ENCODE data around the gene NINL.
"Not testable (repeated sequence)": the region's sequence is repeated elsewhere in the genome, so short reads cannot be mapped to it uniquely, and the experiment has no call there.

NINL gene

GRCh38 chr20:25601659-25602058, 16.3 kb upstream of the NINL start:
- TF ChIP-seq CTCF (IDR thresholded peaks at IDR 0.05; ENCODE audit: low read depth, low read length, missing control alignments) = no peak
- no peaks in the 10 kb centered on the region for H3K27me3 ChIP-seq (replicated peaks)
- in situ Hi-C loops (cut with HindIII; ENCODE audit: low pct_ligation_motif_present, low sequenced_read_pairs) = no loop called here
- H3K27ac ChIP-seq = no peak overlapping the region
- H3K36me3 ChIP-seq (replicated peaks) = no peaks in the 10 kb centered on the region
- no peak overlapping the region for H3K4me3 ChIP-seq (ENCODE audit: low read depth, low read length)
- DNase-seq = no peak

- TF ChIP-seq CTCF (IDR thresholded peaks at IDR 0.05; ENCODE audit: low read depth, low read length, missing control alignments) = no peak
- Histone ChIP-seq H3K27ac (no peak overlapping the region), H3K36me3 (replicated peaks) (no peaks in the 10 kb centered on the region), H3K27me3 (replicated peaks) (no peaks in the 10 kb centered on the region), H3K4me3 (ENCODE audit: low read depth, low read length) (no peak overlapping the region)
- in situ Hi-C loops (cut with HindIII; ENCODE audit: low pct_ligation_motif_present, low sequenced_read_pairs) = no loop called here
- no peak for DNase-seq
Observed at GRCh38 chr20:25600632-25601031, 15.3 kb upstream of the NINL start.

DNA sequence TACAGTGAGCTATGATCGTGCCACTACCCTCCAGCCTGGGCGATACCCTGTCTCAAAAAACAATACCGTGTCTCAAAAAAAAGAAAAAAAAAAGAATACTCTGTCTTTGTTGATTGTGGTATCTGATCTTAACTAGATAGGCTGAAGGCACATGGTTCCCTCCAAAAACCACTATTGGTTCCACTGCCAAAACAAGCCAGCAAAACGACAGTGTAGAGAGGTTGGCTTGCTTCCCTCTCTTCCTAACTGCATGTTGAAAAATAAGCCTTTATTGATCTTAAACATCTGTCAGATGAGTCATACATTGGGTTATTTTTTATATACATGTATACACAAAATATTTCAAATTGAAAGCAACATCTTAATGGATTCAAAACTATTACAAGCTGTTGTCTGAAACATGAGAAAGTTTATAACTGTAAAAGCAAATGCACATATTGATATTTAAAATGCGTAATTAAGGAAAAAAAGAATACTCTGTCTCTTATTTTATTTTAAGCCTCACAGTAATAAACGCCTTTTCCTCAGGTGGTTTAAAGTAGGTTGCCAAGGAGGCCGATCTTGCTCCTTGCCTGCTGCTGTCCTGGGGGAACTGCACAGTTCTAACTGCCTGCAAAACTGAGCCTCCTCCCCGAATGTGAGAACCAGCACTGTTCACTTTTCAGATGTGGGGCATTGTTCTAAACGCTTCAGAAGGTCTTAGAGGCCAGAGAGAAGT, 7.0 kb upstream of the NINL start:
- TF ChIP-seq CTCF (IDR thresholded peaks at IDR 0.05; ENCODE audit: low read depth, low read length, missing control alignments) = no peak
- in situ Hi-C loops (cut with HindIII; ENCODE audit: low pct_ligation_motif_present, low sequenced_read_pairs) = no loop called here

GRCh38 chr20:25590778-25591177, 5.4 kb upstream of the NINL start:
- in situ Hi-C loops (cut with HindIII; ENCODE audit: low pct_ligation_motif_present, low sequenced_read_pairs); DNase-seq; H3K36me3 ChIP-seq (replicated peaks); H3K27ac ChIP-seq; H3K4me3 ChIP-seq (ENCODE audit: low read depth, low read length); H3K27me3 ChIP-seq (replicated peaks): not testable (repeated sequence)

More for the DNA sequence above, 7.0 kb upstream of the NINL start:
- DNase-seq = no peak
- no peak overlapping the region for H3K4me3 ChIP-seq (ENCODE audit: low read depth, low read length)
- no peaks in the 10 kb centered on the region for H3K36me3 ChIP-seq (replicated peaks)
- H3K27me3 ChIP-seq (replicated peaks) = no peaks in the 10 kb centered on the region
- H3K27ac ChIP-seq = no peak overlapping the region

- TF ChIP-seq CTCF (IDR thresholded peaks at IDR 0.05; ENCODE audit: low read depth, low read length, missing control alignments) = no peak
- no peak for DNase-seq
- Histone ChIP-seq H3K27me3 (replicated peaks) (no peaks in the 10 kb centered on the region), H3K4me3 (ENCODE audit: low read depth, low read length) (no peak overlapping the region), H3K36me3 (replicated peaks) (no peaks in the 10 kb centered on the region), H3K27ac (no peak overlapping the region)
- in situ Hi-C loops (cut with HindIII; ENCODE audit: low pct_ligation_motif_present, low sequenced_read_pairs) = no loop called here
Observed at GRCh38 chr20:25588491-25588890, 3.2 kb upstream of the NINL start.

DNA sequence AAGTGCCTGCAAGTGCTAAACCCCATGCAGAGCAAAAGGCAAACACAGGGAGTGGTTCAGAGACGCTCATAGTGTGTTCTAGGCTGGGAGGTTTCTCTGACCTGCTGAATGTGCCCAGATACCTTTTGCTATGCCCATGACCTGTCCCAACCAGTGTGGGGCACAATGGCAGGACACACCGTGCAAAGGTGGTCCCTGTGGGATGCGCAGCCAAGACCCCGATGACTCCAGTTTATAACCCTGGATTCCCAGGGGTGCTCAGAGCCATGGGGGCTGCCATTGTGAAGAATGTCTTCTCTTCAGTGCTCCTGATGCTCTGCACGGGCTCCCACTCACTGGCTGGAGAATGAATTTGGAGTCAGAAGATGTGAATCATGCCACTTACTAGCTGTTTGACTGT, 2.2 kb upstream of the NINL start:
- no peaks in the 10 kb centered on the region for H3K36me3 ChIP-seq (replicated peaks)
- H3K27ac ChIP-seq = no peak overlapping the region
- H3K4me3 ChIP-seq (ENCODE audit: low read depth, low read length) = no peak overlapping the region
- no peak for TF ChIP-seq CTCF (IDR thresholded peaks at IDR 0.05; ENCODE audit: low read depth, low read length, missing control alignments)
- no peaks in the 10 kb centered on the region for H3K27me3 ChIP-seq (replicated peaks)
- DNase-seq = no peak
- in situ Hi-C loops (cut with HindIII; ENCODE audit: low pct_ligation_motif_present, low sequenced_read_pairs) = no loop called here

Data from brain microvascular endothelial cell (primary cell).